ENCODE data around the gene AGAP1.

AGAP1 gene

GRCh38 chr2:235449568-235449967 is 44.3 kb upstream of the AGAP1 start:
- H3K4me3 ChIP-seq (ENCODE audit: low read depth, low read length) = no peak overlapping the region
- H3K27ac ChIP-seq = no peak overlapping the region
- no peak for TF ChIP-seq CTCF (IDR thresholded peaks at IDR 0.05; ENCODE audit: low read depth, low read length, missing control alignments)
- H3K36me3 ChIP-seq (replicated peaks) = no peaks in the 10 kb centered on the region
- DNase-seq = no peak
- H3K27me3 ChIP-seq (replicated peaks) = no peaks in the 10 kb centered on the region
- in situ Hi-C loops (cut with HindIII; ENCODE audit: low pct_ligation_motif_present, low sequenced_read_pairs) = no loop called here

GRCh38 chr2:235453605-235454151 is 40.2 kb upstream of the AGAP1 start:
- Histone ChIP-seq H3K4me3 (ENCODE audit: low read depth, low read length) (no peak overlapping the region), H3K36me3 (replicated peaks) (no peaks in the 10 kb centered on the region), H3K27ac (no peak overlapping the region), H3K27me3 (replicated peaks) (no peaks in the 10 kb centered on the region)
- DNase-seq = no peak
- no peak for TF ChIP-seq CTCF (IDR thresholded peaks at IDR 0.05; ENCODE audit: low read depth, low read length, missing control alignments)
- in situ Hi-C loops (cut with HindIII; ENCODE audit: low pct_ligation_motif_present, low sequenced_read_pairs) = no loop called here

DNA sequence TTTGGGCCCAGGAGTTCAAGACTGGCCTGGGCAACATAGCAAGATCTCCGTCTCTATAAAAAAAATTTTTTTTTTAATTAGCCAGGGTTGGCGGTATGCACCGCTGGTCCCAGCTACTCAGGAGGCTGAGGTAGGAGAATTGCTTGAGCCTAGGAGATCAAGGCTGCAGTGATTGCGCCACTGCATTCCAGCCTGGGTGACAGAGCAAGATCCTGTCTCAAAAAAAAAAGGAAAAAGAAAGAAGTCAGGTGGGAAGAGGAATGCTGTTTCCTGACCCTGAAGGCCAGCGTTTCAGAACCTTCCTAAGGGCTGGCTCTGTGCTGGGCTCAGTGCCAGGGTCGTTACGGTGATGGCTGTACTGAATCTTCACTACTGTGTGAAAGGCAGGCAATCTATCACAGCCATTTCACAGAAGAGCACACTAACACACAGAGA is 35.0 kb upstream of the AGAP1 start:
- H3K4me3 ChIP-seq (ENCODE audit: low read depth, low read length) = no peak overlapping the region
- in situ Hi-C loops (cut with HindIII; ENCODE audit: low pct_ligation_motif_present, low sequenced_read_pairs) = no loop called here
- no peaks in the 10 kb centered on the region for H3K27me3 ChIP-seq (replicated peaks)
- no peaks in the 10 kb centered on the region for H3K36me3 ChIP-seq (replicated peaks)
- no peak overlapping the region for H3K27ac ChIP-seq
- DNase-seq = no peak
- no peak for TF ChIP-seq CTCF (IDR thresholded peaks at IDR 0.05; ENCODE audit: low read depth, low read length, missing control alignments)

DNA sequence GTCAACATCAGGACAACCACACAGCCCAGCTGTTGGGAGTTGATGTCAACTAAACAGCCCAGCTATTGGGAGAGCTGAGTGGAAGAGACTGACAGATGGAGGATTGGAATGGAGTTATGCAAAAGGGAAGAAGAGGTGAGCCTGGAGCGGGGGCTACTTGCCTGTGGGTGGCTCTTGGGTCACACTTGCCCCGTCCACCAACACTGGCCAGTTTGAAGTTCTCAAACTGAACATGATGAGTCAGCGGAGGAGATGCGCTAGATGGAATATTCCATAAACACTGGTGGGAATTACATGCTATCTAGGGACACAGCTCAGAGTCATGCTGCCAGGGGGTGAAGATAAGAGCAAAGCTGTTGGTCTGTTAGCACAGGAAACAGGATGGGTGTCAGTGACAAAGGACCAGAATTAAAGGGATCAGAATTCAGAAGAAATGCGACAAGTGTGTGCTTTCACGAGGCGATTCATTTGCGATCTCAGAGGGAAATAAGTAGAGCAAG is 33.2 kb upstream of the AGAP1 start:
- Histone ChIP-seq H3K4me3 (ENCODE audit: low read depth, low read length) (no peak overlapping the region), H3K36me3 (replicated peaks) (no peaks in the 10 kb centered on the region), H3K27me3 (replicated peaks) (no peaks in the 10 kb centered on the region), H3K27ac (no peak overlapping the region)
- no peak for DNase-seq
- in situ Hi-C loops (cut with HindIII; ENCODE audit: low pct_ligation_motif_present, low sequenced_read_pairs) = no loop called here
- no peak for TF ChIP-seq CTCF (IDR thresholded peaks at IDR 0.05; ENCODE audit: low read depth, low read length, missing control alignments)

GRCh38 chr2:235461763-235462414 is 32.0 kb upstream of the AGAP1 start:
- no peak for DNase-seq
- Histone ChIP-seq H3K4me3 (ENCODE audit: low read depth, low read length) (no peak overlapping the region), H3K27me3 (replicated peaks) (no peaks in the 10 kb centered on the region), H3K36me3 (replicated peaks) (no peaks in the 10 kb centered on the region), H3K27ac (no peak overlapping the region)
- in situ Hi-C loops (cut with HindIII; ENCODE audit: low pct_ligation_motif_present, low sequenced_read_pairs) = no loop called here
- no peak for TF ChIP-seq CTCF (IDR thresholded peaks at IDR 0.05; ENCODE audit: low read depth, low read length, missing control alignments)

DNA sequence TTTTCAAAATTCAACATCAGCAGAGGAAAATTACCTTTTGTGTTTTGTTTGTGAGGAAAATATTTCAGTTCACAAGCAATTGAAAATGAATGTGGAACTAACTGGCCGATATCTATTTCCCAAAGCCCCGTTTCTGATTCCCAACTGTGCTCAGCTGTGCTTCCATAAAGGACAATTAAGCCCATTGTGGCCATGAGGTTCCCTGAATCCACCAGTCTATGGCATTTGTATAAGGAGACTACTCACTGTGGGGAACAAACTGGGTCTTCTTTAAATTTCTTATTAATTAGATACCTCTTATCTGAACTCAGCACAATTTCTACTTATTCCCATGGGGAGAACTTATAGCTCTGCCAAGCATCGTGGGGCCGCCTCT is 31.4 kb upstream of the AGAP1 start:
- Histone ChIP-seq H3K4me3 (ENCODE audit: low read depth, low read length) (no peak overlapping the region), H3K27me3 (replicated peaks) (no peaks in the 10 kb centered on the region), H3K27ac (no peak overlapping the region), H3K36me3 (replicated peaks) (no peaks in the 10 kb centered on the region)
- in situ Hi-C loops (cut with HindIII; ENCODE audit: low pct_ligation_motif_present, low sequenced_read_pairs) = no loop called here
- no peak for TF ChIP-seq CTCF (IDR thresholded peaks at IDR 0.05; ENCODE audit: low read depth, low read length, missing control alignments)
- DNase-seq = no peak

All from brain microvascular endothelial cell (primary cell).